ENCODE data around the gene GM2A.

DNA sequence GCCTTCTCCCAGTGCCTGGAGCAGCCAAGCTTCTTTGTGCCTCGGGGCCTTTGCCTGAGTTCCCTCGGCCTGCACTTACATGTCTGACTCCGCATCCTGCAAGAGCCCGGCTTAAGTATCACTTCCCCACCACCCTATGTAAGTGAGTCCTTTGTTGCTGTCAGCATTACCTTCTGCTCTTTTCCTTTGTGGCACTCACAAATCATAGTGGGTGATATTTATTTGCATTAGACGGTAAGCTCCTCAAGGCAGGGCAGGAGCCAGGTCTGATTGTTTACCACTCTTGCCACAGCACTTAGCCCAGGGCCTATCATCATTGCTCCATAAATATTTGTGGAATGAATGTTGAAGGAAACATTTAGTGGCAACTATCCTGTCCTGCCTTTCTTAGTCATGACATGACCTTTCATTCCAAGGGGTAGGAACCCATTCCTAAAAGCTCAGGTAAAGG is 4.8 kb downstream of the GM2A start:
- no peak for TF ChIP-seq CTCF (IDR thresholded peaks at IDR 0.05)
- no peak for TF ChIP-seq JUN (CRISPR knock-in tag; IDR thresholded peaks at IDR 0.05)
- no peak for TF ChIP-seq TCF7 (CRISPR knock-in tag; IDR thresholded peaks at IDR 0.05; ENCODE audit: low read depth)
- TF ChIP-seq, protein P1, sequence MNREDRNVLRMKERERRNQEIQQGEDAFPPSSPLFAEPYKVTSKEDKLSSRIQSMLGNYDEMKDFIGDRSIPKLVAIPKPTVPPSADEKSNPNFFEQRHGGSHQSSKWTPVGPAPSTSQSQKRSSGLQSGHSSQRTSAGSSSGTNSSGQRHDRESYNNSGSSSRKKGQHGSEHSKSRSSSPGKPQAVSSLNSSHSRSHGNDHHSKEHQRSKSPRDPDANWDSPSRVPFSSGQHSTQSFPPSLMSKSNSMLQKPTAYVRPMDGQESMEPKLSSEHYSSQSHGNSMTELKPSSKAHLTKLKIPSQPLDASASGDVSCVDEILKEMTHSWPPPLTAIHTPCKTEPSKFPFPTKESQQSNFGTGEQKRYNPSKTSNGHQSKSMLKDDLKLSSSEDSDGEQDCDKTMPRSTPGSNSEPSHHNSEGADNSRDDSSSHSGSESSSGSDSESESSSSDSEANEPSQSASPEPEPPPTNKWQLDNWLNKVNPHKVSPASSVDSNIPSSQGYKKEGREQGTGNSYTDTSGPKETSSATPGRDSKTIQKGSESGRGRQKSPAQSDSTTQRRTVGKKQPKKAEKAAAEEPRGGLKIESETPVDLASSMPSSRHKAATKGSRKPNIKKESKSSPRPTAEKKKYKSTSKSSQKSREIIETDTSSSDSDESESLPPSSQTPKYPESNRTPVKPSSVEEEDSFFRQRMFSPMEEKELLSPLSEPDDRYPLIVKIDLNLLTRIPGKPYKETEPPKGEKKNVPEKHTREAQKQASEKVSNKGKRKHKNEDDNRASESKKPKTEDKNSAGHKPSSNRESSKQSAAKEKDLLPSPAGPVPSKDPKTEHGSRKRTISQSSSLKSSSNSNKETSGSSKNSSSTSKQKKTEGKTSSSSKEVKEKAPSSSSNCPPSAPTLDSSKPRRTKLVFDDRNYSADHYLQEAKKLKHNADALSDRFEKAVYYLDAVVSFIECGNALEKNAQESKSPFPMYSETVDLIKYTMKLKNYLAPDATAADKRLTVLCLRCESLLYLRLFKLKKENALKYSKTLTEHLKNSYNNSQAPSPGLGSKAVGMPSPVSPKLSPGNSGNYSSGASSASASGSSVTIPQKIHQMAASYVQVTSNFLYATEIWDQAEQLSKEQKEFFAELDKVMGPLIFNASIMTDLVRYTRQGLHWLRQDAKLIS (CRISPR knock-in tag; IDR thresholded peaks at IDR 0.05; ENCODE audit: borderline replicate concordance) = no peak
- no peak for TF ChIP-seq MYBL2 (CRISPR knock-in tag; IDR thresholded peaks at IDR 0.05)
- TF ChIP-seq, protein P2, sequence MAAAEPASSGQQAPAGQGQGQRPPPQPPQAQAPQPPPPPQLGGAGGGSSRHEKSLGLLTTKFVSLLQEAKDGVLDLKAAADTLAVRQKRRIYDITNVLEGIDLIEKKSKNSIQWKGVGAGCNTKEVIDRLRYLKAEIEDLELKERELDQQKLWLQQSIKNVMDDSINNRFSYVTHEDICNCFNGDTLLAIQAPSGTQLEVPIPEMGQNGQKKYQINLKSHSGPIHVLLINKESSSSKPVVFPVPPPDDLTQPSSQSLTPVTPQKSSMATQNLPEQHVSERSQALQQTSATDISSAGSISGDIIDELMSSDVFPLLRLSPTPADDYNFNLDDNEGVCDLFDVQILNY (CRISPR knock-in tag; IDR thresholded peaks at IDR 0.05) = no peak
- TF ChIP-seq PREB (CRISPR knock-in tag; IDR thresholded peaks at IDR 0.05; ENCODE audit: borderline replicate concordance) = no peak
